T-helper 2 cell treated with Interferon-gamma antibody and Interleukin-4, amounts not matched to agents 5 μg/mL and 100 μg/mL, for 36 hours (primary cell): Measurements from ENCODE around the gene SLC17A5.
A peak's percentile ranks its signal among the peaks of the same experiment; 100 is the strongest.
"Not testable (repeated sequence)": the region's sequence is repeated elsewhere in the genome, so short reads cannot be mapped to it uniquely, and the experiment has no call there.

ENCODE experiments used
- DNase-seq: peaks from one replicate; pipeline ENCODE4 v3.0.0; 2021; ENCODE audit warnings: low spot score
- H3K27ac Mint-ChIP-seq: one replicate; pipeline ENCODE4 v1.8.0; 2021; ENCODE audit warnings: mild to moderate bottlenecking, mixed read lengths
- H3K27me3 Mint-ChIP-seq: one replicate; pipeline ENCODE4 v1.8.0; 2021; ENCODE audit warnings: low read depth, mixed read lengths
- H3K36me3 Mint-ChIP-seq: one replicate; pipeline ENCODE4 v1.8.0; 2021; ENCODE audit warnings: low read depth, mixed read lengths
- H3K4me1 Mint-ChIP-seq: one replicate; pipeline ENCODE4 v1.8.0; 2021; ENCODE audit warnings: low read depth, mixed read lengths
- H3K4me3 Mint-ChIP-seq: one replicate; pipeline ENCODE4 v1.8.0; 2022; ENCODE audit warnings: mild to moderate bottlenecking, moderate library complexity, mixed read lengths
- H3K9me3 Mint-ChIP-seq: one replicate; pipeline ENCODE4 v1.8.0; 2021; ENCODE audit warnings: mixed read lengths

Gene SLC17A5

GRCh38 chr6:73580247-73581149, 73.3 kb downstream of the SLC17A5 start:
- Mint-ChIP-seq H3K4me3 (peak overlapping the region; percentile 68), H3K27ac (peak overlapping the region; percentile 89), H3K27me3 (no peaks in the 10 kb centered on the region), H3K36me3 (peaks cover 11% of the 10 kb centered on the region), H3K4me1 (peaks cover 24% of the 10 kb centered on the region), H3K9me3 (peaks cover 14% of the 10 kb centered on the region)
- DNase-seq = peak; percentile 72

DNA sequence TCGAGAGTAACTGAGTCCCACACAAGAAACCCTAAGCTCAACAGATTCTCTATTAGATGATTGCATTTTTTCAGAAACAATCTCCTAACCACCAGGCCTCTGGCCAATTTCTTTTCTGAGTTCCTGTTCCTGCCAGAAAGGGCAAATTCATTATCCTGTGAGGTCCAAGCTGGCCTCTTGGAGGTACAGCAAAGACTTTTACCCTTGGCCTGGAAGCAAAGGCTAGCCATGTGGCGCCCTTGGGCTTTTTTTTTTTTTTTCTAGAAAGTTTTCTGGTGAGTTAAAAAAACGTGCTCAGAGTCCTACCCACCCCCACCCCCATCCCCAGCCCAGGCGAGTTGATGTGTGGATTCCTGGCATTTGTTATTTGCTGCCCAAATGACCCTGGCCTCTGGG, 73.9 kb downstream of the SLC17A5 start:
- Mint-ChIP-seq H3K4me1 (peaks cover 19% of the 10 kb centered on the region), H3K27ac (peak overlapping the region; percentile 89), H3K36me3 (peaks cover 11% of the 10 kb centered on the region), H3K4me3 (peak overlapping the region; percentile 68), H3K9me3 (peaks cover 15% of the 10 kb centered on the region), H3K27me3 (no peaks in the 10 kb centered on the region)
- DNase-seq = no peak

GRCh38 chr6:73579389-73579788, 74.4 kb downstream of the SLC17A5 start:
- peaks cover 11% of the 10 kb centered on the region for H3K36me3 Mint-ChIP-seq
- no peak overlapping the region for H3K27ac Mint-ChIP-seq
- peaks cover 19% of the 10 kb centered on the region for H3K4me1 Mint-ChIP-seq
- H3K9me3 Mint-ChIP-seq = peaks cover 15% of the 10 kb centered on the region
- no peaks in the 10 kb centered on the region for H3K27me3 Mint-ChIP-seq
- peak overlapping the region; percentile 15 for H3K4me3 Mint-ChIP-seq
- DNase-seq = no peak

DNA sequence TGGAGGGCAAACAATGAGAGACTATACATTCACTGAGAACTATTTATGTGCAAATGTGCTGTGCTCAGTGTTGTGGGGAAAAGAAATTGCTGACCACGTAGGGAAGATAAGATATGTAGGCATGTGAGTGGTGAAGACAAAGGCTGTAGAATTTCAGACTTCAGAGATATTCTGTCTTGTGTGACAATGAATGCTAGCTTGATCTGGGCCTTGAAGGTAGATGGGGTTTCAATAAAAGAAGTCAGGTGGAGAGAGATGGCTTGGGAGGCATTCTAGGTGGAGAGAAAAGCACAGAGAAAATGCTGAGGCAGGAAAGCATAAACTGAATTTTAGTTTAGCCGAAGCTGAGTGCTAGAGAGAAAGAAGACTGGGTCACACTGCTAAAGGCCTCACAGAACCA, 76.1 kb downstream of the SLC17A5 start:
- Mint-ChIP-seq H3K36me3 (peaks cover 11% of the 10 kb centered on the region), H3K4me1 (peaks cover 19% of the 10 kb centered on the region), H3K27me3 (no peaks in the 10 kb centered on the region), H3K27ac (peak overlapping the region; percentile 11), H3K4me3 (no peak overlapping the region), H3K9me3 (peaks cover 15% of the 10 kb centered on the region)
- no peak for DNase-seq

DNA sequence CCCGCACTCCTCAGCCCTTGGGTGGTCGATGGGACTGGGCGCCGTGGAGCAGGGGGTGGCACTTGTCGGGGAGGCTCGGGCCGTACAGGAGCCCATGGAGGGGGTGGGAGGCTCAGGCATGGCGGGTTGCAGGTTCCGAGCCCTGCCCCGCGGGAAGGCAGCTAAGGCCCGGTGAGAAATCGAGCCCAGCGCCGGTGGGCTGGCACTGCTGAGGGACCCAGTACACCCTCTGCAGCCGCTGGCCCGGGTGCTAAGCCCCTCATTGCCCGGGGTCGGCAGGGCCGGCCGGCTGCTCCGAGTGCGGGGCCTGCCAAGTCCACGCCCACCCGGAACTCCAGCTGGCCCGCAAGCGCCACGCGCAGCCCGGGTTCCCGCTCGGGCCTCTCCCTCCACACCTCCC, 81.3 kb downstream of the SLC17A5 start:
- not testable (repeated sequence) for DNase-seq, H3K36me3 Mint-ChIP-seq, H3K9me3 Mint-ChIP-seq, H3K27me3 Mint-ChIP-seq, H3K4me1 Mint-ChIP-seq, H3K27ac Mint-ChIP-seq, H3K4me3 Mint-ChIP-seq

DNA sequence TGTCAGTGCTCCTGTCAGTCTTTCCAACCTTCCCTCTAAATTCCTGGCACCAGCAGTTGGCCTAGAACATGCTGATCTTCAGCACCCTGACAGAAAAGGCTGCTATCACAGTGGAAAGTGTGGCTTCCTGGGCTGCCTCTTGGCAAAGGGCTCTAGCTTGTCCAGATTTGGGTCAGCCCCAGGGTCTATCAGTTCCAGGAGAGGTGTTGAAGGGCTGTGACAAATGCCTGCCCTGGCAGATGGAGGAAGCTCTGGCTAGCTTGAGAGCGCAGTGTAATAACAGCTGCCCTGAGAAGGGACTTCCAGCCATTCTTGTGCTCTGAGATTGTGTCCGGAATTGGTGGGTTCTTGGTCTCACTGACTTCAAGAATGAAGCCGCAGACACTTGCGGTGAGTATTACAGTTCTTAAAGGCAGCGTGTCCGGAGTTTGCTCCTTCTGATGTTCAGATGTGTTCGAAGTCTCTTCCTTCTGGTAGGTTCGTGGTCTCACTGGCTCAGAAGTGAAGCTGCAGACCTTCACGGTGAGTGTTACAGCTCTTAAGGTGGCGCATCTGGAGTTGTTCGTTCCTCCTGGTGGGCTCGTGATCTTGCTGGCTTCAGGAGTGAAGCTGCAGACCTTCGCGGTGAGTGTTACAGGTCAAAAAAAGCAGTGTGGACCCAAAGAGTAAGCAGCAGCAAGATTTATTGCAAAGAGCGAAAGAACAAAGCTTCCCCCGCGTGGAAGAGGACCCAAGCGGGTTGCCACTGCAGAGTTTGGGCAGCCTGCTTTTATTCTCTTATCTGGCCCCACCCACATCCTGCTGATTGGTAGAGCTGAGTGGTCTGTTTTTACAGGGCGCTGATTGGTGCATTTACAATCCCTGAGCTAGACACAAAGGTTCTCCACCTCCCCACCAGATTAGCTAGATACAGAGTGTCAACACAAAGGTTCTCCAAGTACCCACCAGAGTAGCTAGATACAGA, 82.3 kb downstream of the SLC17A5 start:
- not testable (repeated sequence) for DNase-seq, H3K9me3 Mint-ChIP-seq, H3K27ac Mint-ChIP-seq, H3K4me1 Mint-ChIP-seq, H3K4me3 Mint-ChIP-seq, H3K27me3 Mint-ChIP-seq, H3K36me3 Mint-ChIP-seq

GRCh38 chr6:73569121-73569520, 84.7 kb downstream of the SLC17A5 start:
- Mint-ChIP-seq H3K4me3 (no peak overlapping the region), H3K4me1 (peaks cover 1% of the 10 kb centered on the region), H3K27me3 (no peaks in the 10 kb centered on the region), H3K36me3 (no peaks in the 10 kb centered on the region), H3K9me3 (no peaks in the 10 kb centered on the region), H3K27ac (no peak overlapping the region)
- DNase-seq = no peak

DNA sequence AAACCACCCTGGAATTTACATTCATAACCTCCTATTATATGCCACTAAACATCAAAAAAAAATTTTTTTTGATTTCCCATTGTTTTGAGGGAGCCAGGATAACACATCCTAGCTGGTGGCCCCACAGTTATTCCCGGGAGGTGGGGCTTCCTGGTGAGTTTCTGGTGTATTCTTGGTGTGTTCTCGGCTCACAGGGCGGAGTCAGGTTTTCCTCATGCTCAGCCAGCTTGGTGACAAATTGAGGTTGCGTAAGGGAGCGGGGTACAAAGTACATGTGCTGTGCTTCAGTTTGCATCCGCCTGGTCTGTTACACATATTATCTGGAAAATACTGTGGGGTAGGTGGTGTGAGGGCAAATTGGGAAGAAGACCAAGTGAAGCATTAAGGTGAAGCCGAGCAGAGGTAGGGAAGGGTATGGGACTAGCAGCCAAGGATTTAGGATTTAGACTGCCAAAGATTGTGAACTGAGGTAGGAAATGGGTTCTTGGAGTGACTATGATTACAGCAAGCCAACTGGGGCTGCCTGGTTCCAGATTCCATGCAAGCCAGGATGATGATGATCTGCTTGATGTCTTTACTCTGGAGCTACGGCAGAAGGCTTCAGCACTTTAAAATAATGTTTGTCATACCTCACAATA, 86.7 kb downstream of the SLC17A5 start:
- no peak overlapping the region for H3K27ac Mint-ChIP-seq

GRCh38 chr6:73566486-73566871, 87.3 kb downstream of the SLC17A5 start:
- H3K4me3 Mint-ChIP-seq, H3K4me1 Mint-ChIP-seq, H3K36me3 Mint-ChIP-seq, H3K27me3 Mint-ChIP-seq, DNase-seq, H3K9me3 Mint-ChIP-seq, H3K27ac Mint-ChIP-seq: not testable (repeated sequence)

More for the DNA sequence above, 86.7 kb downstream of the SLC17A5 start:
- DNase-seq = no peak
- H3K4me1 Mint-ChIP-seq = peaks cover 1% of the 10 kb centered on the region
- H3K36me3 Mint-ChIP-seq = no peaks in the 10 kb centered on the region
- no peaks in the 10 kb centered on the region for H3K9me3 Mint-ChIP-seq
- no peak overlapping the region for H3K4me3 Mint-ChIP-seq
- H3K27me3 Mint-ChIP-seq = no peaks in the 10 kb centered on the region

GRCh38 chr6:73565767-73566485, 87.9 kb downstream of the SLC17A5 start:
- Mint-ChIP-seq H3K4me1 (peaks cover under 1% of the 10 kb centered on the region), H3K36me3 (no peaks in the 10 kb centered on the region), H3K27me3 (no peaks in the 10 kb centered on the region), H3K9me3 (no peaks in the 10 kb centered on the region), H3K27ac (no peak overlapping the region), H3K4me3 (no peak overlapping the region)
- DNase-seq = no peak

- no peaks in the 10 kb centered on the region for H3K9me3 Mint-ChIP-seq
- peaks cover 3% of the 10 kb centered on the region for H3K4me1 Mint-ChIP-seq
- no peaks in the 10 kb centered on the region for H3K36me3 Mint-ChIP-seq
- H3K4me3 Mint-ChIP-seq = no peak overlapping the region
- no peak overlapping the region for H3K27ac Mint-ChIP-seq
- DNase-seq = no peak
- H3K27me3 Mint-ChIP-seq = no peaks in the 10 kb centered on the region
These were observed 89.0 kb downstream of the SLC17A5 start for GRCh38 chr6:73564578-73565345.

- peaks cover 3% of the 10 kb centered on the region for H3K4me1 Mint-ChIP-seq
- no peak overlapping the region for H3K4me3 Mint-ChIP-seq
- no peaks in the 10 kb centered on the region for H3K27me3 Mint-ChIP-seq
- no peak overlapping the region for H3K27ac Mint-ChIP-seq
- H3K9me3 Mint-ChIP-seq = no peaks in the 10 kb centered on the region
- H3K36me3 Mint-ChIP-seq = no peaks in the 10 kb centered on the region
- DNase-seq = no peak
These were observed 91.2 kb downstream of the SLC17A5 start for GRCh38 chr6:73562558-73562957.
